ENCODE measurements around the gene PBX1. TPM values are rescaled to one million over a fixed set of nuclear protein-coding genes. Genes with fewer than 3 reads are reported as not detected.
"Not testable (repeated sequence)": the region's sequence is repeated elsewhere in the genome, so short reads cannot be mapped to it uniquely, and the experiment has no call there.

The PBX1 gene
- polyA plus RNA-seq, 3 donors: 0.07 TPM; not detected in 2

GRCh38 chr1:164602480-164603093 lies 43.6 kb downstream of the PBX1 start:
- Histone ChIP-seq H3K36me3 (replicated peaks in 1 of 2; ENCODE audit: control insufficient read depth in 1 of 2, insufficient read depth in 2 of 2, low read length in 2 of 2) (no peaks in the 10 kb centered on the region), H3K79me2 (ENCODE audit: insufficient read depth, low read length) (no peaks in the 10 kb centered on the region), H3K27ac (ENCODE audit: low read depth in 1 of 2, low read length in 2 of 2) (no peak overlapping the region), H3K9me3 (replicated peaks in 1 of 2; ENCODE audit: control insufficient read depth in 1 of 2, insufficient read depth in 1 of 2, low read length in 2 of 2) (no peaks in the 10 kb centered on the region), H2AFZ (ENCODE audit: insufficient read depth, low read depth, low read length, poor library complexity, severe bottlenecking) (no peak overlapping the region), H4K20me1 (ENCODE audit: insufficient read depth, low read length) (no peaks in the 10 kb centered on the region), H3K9ac (ENCODE audit: insufficient read depth, low read length, poor library complexity, severe bottlenecking) (no peak overlapping the region), H3K4me2 (replicated peaks; ENCODE audit: extremely low read depth, low read length, poor library complexity, severe bottlenecking) (no peak overlapping the region), H3K27me3 (ENCODE audit: control insufficient read depth in 2 of 2, insufficient read depth in 2 of 2, low read length in 2 of 2) (peaks cover 2 to 3% of the 10 kb centered on the region in 2 donors), H3K4me3 (replicated peaks in 1 of 3; ENCODE audit: low read depth in 2 of 3, low read length in 3 of 3) (no peak overlapping the region), H3K4me1 (ENCODE audit: control insufficient read depth in 1 of 2, insufficient read depth in 2 of 2, low read length in 2 of 2) (no peaks in the 10 kb centered on the region)
- Mint-ChIP-seq H3K9me3 (no peaks in the 10 kb centered on the region), H3K27me3 (ENCODE audit: low read depth in 3 of 3) (peaks cover 10 to 13% (median 11%) of the 10 kb centered on the region in 3 donors), H3K4me3 (peak overlapping the region in 1 of 2 donors; percentile 22), H3K36me3 (no peaks in the 10 kb centered on the region), H3K4me1 (peaks cover 4% of the 10 kb centered on the region), H3K27ac (peak overlapping the region in 2 of 7 donors; percentile 11 to 37)
- no peak for DNase-seq
- intact Hi-C loops (cut with micrococcal nuclease): no loop called here
- no peak for TF ChIP-seq CTCF (IDR thresholded peaks at IDR 0.05)
- WGBS (ENCODE audit: insufficient coverage): 10% methylated on average over 2 of the region's 10 CpGs

- DNase-seq; H3K27ac Mint-ChIP-seq; H3K36me3 Mint-ChIP-seq; H3K36me3 ChIP-seq (replicated peaks in 1 of 2; ENCODE audit: control insufficient read depth in 1 of 2, insufficient read depth in 2 of 2, low read length in 2 of 2); H3K79me2 ChIP-seq (ENCODE audit: insufficient read depth, low read length); H3K4me3 Mint-ChIP-seq; H3K4me1 Mint-ChIP-seq; H3K9me3 ChIP-seq (replicated peaks in 1 of 2; ENCODE audit: control insufficient read depth in 1 of 2, insufficient read depth in 1 of 2, low read length in 2 of 2); H3K4me1 ChIP-seq (ENCODE audit: control insufficient read depth in 1 of 2, insufficient read depth in 2 of 2, low read length in 2 of 2); H2AFZ ChIP-seq (ENCODE audit: insufficient read depth, low read depth, low read length, poor library complexity, severe bottlenecking); H3K27me3 ChIP-seq (ENCODE audit: control insufficient read depth in 2 of 2, insufficient read depth in 2 of 2, low read length in 2 of 2); H3K9me3 Mint-ChIP-seq; H3K27ac ChIP-seq (ENCODE audit: low read depth in 1 of 2, low read length in 2 of 2); H3K9ac ChIP-seq (ENCODE audit: insufficient read depth, low read length, poor library complexity, severe bottlenecking); H4K20me1 ChIP-seq (ENCODE audit: insufficient read depth, low read length); intact Hi-C loops (cut with micrococcal nuclease); H3K4me2 ChIP-seq (replicated peaks; ENCODE audit: extremely low read depth, low read length, poor library complexity, severe bottlenecking); H3K4me3 ChIP-seq (replicated peaks in 1 of 3; ENCODE audit: low read depth in 2 of 3, low read length in 3 of 3): not testable (repeated sequence)
- H3K27me3 Mint-ChIP-seq (ENCODE audit: low read depth in 3 of 3): peaks cover 9 to 13% (median 11%) of the 10 kb centered on the region in 3 donors
- no CpG with 5 or more reads among the region's 4 CpGs for WGBS (ENCODE audit: insufficient coverage)
Observed at GRCh38 chr1:164603805-164604204, 44.8 kb downstream of the PBX1 start.

All from CD14-positive monocyte (primary cell).